NCI-H748 (cell line): ENCODE measurements around the gene CCDC141.

Experiments used
- DNase-seq: peaks from one replicate; lab custom pipeline; 2025; ENCODE audit not compliant: unreplicated experiment; lab: John Stamatoyannopoulos, UW

Gene CCDC141

GRCh38 chr2:178783889-178784288, 266.0 kb downstream of the CCDC141 start:
- no peak for DNase-seq

GRCh38 chr2:178782236-178782635, 267.7 kb downstream of the CCDC141 start:
- DNase-seq = no peak
